Small intestine (tissue), 7 donors: ENCODE data around the gene GFM2. TPM values are rescaled to one million over a fixed set of nuclear protein-coding genes. Genes with fewer than 3 reads are reported as not detected.

Source experiments
- DNase-seq, 2 donors: peaks; one replicate each; pipeline versions ENCODE4 v3.0.0 to v3.0.0-alpha.2; 2013
- FAIRE-seq: peaks from 2 replicates; lab custom pipeline; 2012; peaks lifted over from hg19 to GRCh38; lab: Jason Lieb, UNC
- H3K27ac ChIP-seq, 3 donors: one replicate each; pipeline ENCODE4 v1.5.1; 2013; ENCODE audit warnings: low read length in 2 of 3, mild to moderate bottlenecking in 2 of 3, control low read depth in 1 of 3, inconsistent platforms in 1 of 3, low read depth in 1 of 3, moderate library complexity in 1 of 3
- H3K27me3 ChIP-seq, 3 donors: one replicate each; pipeline ENCODE4 v1.6.1; 2013; ENCODE audit warnings: low read length in 3 of 3, inconsistent platforms in 1 of 3; ENCODE audit not compliant: control insufficient read depth in 3 of 3, insufficient read depth in 3 of 3
- H3K36me3 ChIP-seq, 3 donors: one replicate each; pipeline ENCODE4 v1.6.1; 2013; ENCODE audit warnings: low read length in 3 of 3, inconsistent platforms in 1 of 3, low read depth in 1 of 3, mild to moderate bottlenecking in 1 of 3, moderate library complexity in 1 of 3; ENCODE audit not compliant: control insufficient read depth in 3 of 3, insufficient read depth in 2 of 3
- H3K4me1 ChIP-seq, 3 donors: one replicate each; pipeline ENCODE4 v1.6.1; 2013; ENCODE audit warnings: low read length in 2 of 3, inconsistent platforms in 1 of 3, low read depth in 1 of 3, mild to moderate bottlenecking in 1 of 3, moderate library complexity in 1 of 3; ENCODE audit not compliant: control insufficient read depth in 3 of 3, insufficient read depth in 2 of 3
- H3K4me3 ChIP-seq, 3 donors: one replicate each; pipeline ENCODE4 v1.5.1; 2013; ENCODE audit warnings: low read length in 3 of 3, control low read depth in 1 of 3, inconsistent platforms in 1 of 3, low read depth in 1 of 3, mild to moderate bottlenecking in 1 of 3, moderate library complexity in 1 of 3
- H3K9me3 ChIP-seq, 2 donors: one replicate each; pipeline ENCODE4 v1.6.1; 2013; ENCODE audit warnings: low read depth in 1 of 2, low read length in 1 of 2; ENCODE audit not compliant: control insufficient read depth in 2 of 2, insufficient read depth in 1 of 2
- WGBS, 3 donors: extraction: QIAGEN DNeasy Blood & Tissue Kit; methylation state at CpG; one replicate each; pipeline ENCODE4 v1.1.7; 2013; 5-methylcytosine and 5-hydroxymethylcytosine counted together
- polyA plus RNA-seq, 4 donors: library from polyadenylated mRNA; stranded (reverse) in 3 of 4; unstranded in 1 of 4; fragments of 200-250 nt in 3 of 4; fragments of 120-200 nt in 1 of 4; gene quantifications; one replicate each; pipeline versions ENCODE4 v1.2.1 to v1.2.3, GENCODE V29; 2013
- donor health status: healthy with polysubstance abuse.
- donor health status: control.
- donor health status: control.
- donor health status: Bipolar disorder and iron deficiency.
- donor health status: healthy.

The GFM2 gene
- polyA plus RNA-seq, 4 donors, result 9.5 to 25.2 (median 19.7) TPM

- H3K27me3 ChIP-seq, result no peaks in the 10 kb centered on the region
- WGBS, 3 donors, result 90 to 94% (median 91%) methylated on average over 6 of the region's 6 CpGs
- H3K27ac ChIP-seq, result no peak overlapping the region
- DNase-seq, result no peak
- no peaks in the 10 kb centered on the region for H3K9me3 ChIP-seq
- FAIRE-seq, result no peak
- no peak overlapping the region for H3K4me3 ChIP-seq
- H3K36me3 ChIP-seq, result peaks cover 0 to 5% (median 0%) of the 10 kb centered on the region in 3 donors
- H3K4me1 ChIP-seq, result no peaks in the 10 kb centered on the region
These were observed 20.5 kb upstream of the GFM2 start for GRCh38 chr5:74787424-74787823.

- Histone ChIP-seq H3K4me1 (no peaks in the 10 kb centered on the region), H3K27ac (no peak overlapping the region), H3K36me3 (peaks cover 0 to 5% (median 0%) of the 10 kb centered on the region in 3 donors), H3K9me3 (no peaks in the 10 kb centered on the region), H3K27me3 (no peaks in the 10 kb centered on the region), H3K4me3 (no peak overlapping the region)
- DNase-seq (peak in 1 of 2 donors; percentile 10), FAIRE-seq (no peak)
- 72 to 88% (median 73%) methylated on average over 6 of the region's 6 CpGs for WGBS, 3 donors
These were observed 19.9 kb upstream of the GFM2 start for GRCh38 chr5:74786851-74787250.

- Histone ChIP-seq H3K4me1 (no peaks in the 10 kb centered on the region), H3K27me3 (no peaks in the 10 kb centered on the region), H3K27ac (no peak overlapping the region), H3K9me3 (no peaks in the 10 kb centered on the region), H3K4me3 (no peak overlapping the region), H3K36me3 (peaks cover 3 to 15% (median 9%) of the 10 kb centered on the region in 3 donors)
- DNase-seq (peak in 1 of 2 donors; percentile 7), FAIRE-seq (no peak)
- 77 to 84% (median 81%) methylated on average over 2 of the region's 2 CpGs for WGBS, 3 donors
These were observed 11.7 kb upstream of the GFM2 start for GRCh38 chr5:74778609-74779008.

GRCh38 chr5:74772359-74772758 lies 5.4 kb upstream of the GFM2 start:
- Histone ChIP-seq H3K27me3 (no peaks in the 10 kb centered on the region), H3K9me3 (no peaks in the 10 kb centered on the region), H3K27ac (no peak overlapping the region), H3K4me3 (no peak overlapping the region), H3K4me1 (peaks cover 3 to 7% (median 4%) of the 10 kb centered on the region in 3 donors), H3K36me3 (peaks cover 7 to 35% (median 13%) of the 10 kb centered on the region in 3 donors)
- DNase-seq, result no peak
- 80 to 89% (median 87%) methylated on average over 7 of the region's 7 CpGs for WGBS, 3 donors
- FAIRE-seq, result no peak

GRCh38 chr5:74767579-74767913 lies 629 bp upstream of the GFM2 start:
- DNase-seq (peak; percentile 50 to 81), FAIRE-seq (no peak)
- Histone ChIP-seq H3K27ac (peak overlapping the region in 2 of 3 donors; percentile 72 to 93), H3K36me3 (peaks cover 1 to 16% (median 4%) of the 10 kb centered on the region in 3 donors), H3K4me1 (peaks cover 4 to 16% (median 12%) of the 10 kb centered on the region in 3 donors), H3K27me3 (no peaks in the 10 kb centered on the region), H3K9me3 (no peaks in the 10 kb centered on the region), H3K4me3 (peak overlapping the region; percentile 68 to 86 (median 78))
- WGBS, 3 donors, result 0 to 2% (median 0%) methylated on average over 9 of the region's 9 CpGs

- DNase-seq (peak; percentile 48 to 59), FAIRE-seq (no peak)
- Histone ChIP-seq H3K27ac (peak overlapping the region in 2 of 3 donors; percentile 58 to 93), H3K9me3 (no peaks in the 10 kb centered on the region), H3K36me3 (peaks cover 0 to 10% (median 2%) of the 10 kb centered on the region in 3 donors), H3K4me3 (peak overlapping the region; percentile 68 to 86 (median 78)), H3K27me3 (no peaks in the 10 kb centered on the region), H3K4me1 (peaks cover 4 to 16% (median 12%) of the 10 kb centered on the region in 3 donors)
- WGBS, 3 donors, result 0 to 1% (median 0%) methylated on average over 10 of the region's 10 CpGs
These were observed 484 bp downstream of the GFM2 start for GRCh38 chr5:74766418-74766848.

GRCh38 chr5:74765929-74766328 lies 988 bp downstream of the GFM2 start:
- FAIRE-seq (no peak), DNase-seq (no peak)
- Histone ChIP-seq H3K27ac (no peak overlapping the region), H3K36me3 (peaks cover 0 to 6% (median 2%) of the 10 kb centered on the region in 3 donors), H3K27me3 (no peaks in the 10 kb centered on the region), H3K4me1 (peaks cover 4 to 16% (median 12%) of the 10 kb centered on the region in 3 donors), H3K4me3 (peak overlapping the region; percentile 28 to 86 (median 68)), H3K9me3 (no peaks in the 10 kb centered on the region)
- WGBS, 3 donors, result 59 to 76% (median 66%) methylated on average over 27 of the region's 27 CpGs

- Histone ChIP-seq H3K4me1 (peaks cover 4 to 16% (median 12%) of the 10 kb centered on the region in 3 donors), H3K27ac (no peak overlapping the region), H3K4me3 (no peak overlapping the region), H3K36me3 (peaks cover 0 to 4% (median 2%) of the 10 kb centered on the region in 3 donors), H3K27me3 (no peaks in the 10 kb centered on the region), H3K9me3 (no peaks in the 10 kb centered on the region)
- DNase-seq, result peak; percentile 30 to 40
- 47 to 69% (median 65%) methylated on average over 9 of the region's 9 CpGs for WGBS, 3 donors
- FAIRE-seq, result no peak
These were observed 1.7 kb downstream of the GFM2 start for GRCh38 chr5:74765201-74765600.

GRCh38 chr5:74763504-74763903 lies 3.4 kb downstream of the GFM2 start:
- Histone ChIP-seq H3K4me1 (peaks cover 4 to 16% (median 12%) of the 10 kb centered on the region in 3 donors), H3K27ac (no peak overlapping the region), H3K9me3 (no peaks in the 10 kb centered on the region), H3K36me3 (peaks cover 0 to under 1% (median 0%) of the 10 kb centered on the region in 3 donors), H3K4me3 (no peak overlapping the region), H3K27me3 (no peaks in the 10 kb centered on the region)
- FAIRE-seq, result peak; percentile 10
- DNase-seq, result no peak
